ENCODE results near the gene GBA2.

DNA sequence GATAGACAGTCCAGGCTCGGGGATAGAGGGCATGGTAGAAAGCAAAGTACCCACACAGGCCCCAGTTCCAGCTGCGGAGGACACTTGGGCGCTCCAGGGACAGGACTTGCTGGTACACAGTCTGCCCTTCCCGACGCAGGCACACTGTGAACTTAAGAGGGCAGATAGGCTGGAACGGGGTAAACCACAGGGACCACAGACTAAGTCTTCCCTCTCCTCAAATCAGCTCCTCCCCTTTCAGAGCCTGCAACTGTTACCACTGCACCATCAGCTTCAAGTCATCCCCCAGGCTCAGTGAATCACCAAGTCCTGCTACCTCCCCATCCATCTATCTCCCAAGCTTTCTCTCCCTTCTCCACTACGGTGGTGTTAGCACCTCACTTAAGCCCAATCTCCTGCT lies 7.3 kb downstream of the GBA2 start:
- TF ChIP-seq ESRRG (CRISPR knock-in tag; IDR thresholded peaks at IDR 0.05), result no peak
- no peak for TF ChIP-seq GLIS3 (CRISPR knock-in tag; IDR thresholded peaks at IDR 0.05)
- TF ChIP-seq OSR1 (CRISPR knock-in tag; IDR thresholded peaks at IDR 0.05), result no peak
